Fibroblast of lung (primary cell): Measurements from ENCODE around the gene KRTAP10-1.

ENCODE experiments used
- EZH2 ChIP-seq: IDR thresholded peaks from 2 replicates; pipeline ENCODE4 v1.5.1; 2012; ENCODE audit warnings: low read length, control low read depth, mild to moderate bottlenecking; ENCODE audit errors: missing control alignments
- TF ChIP-seq, protein P1 (sequence below), 2 donors: IDR thresholded peaks in 1 of 2; conservative IDR thresholded peaks in 1 of 2; 1 replicate in 1 of 2; 2 replicates in 1 of 2; pipeline ENCODE4 v1.5.1; 2011 to 2012; ENCODE audit warnings: low read length in 2 of 2, control low read depth in 1 of 2, inconsistent platforms in 1 of 2, low read depth in 1 of 2, mild to moderate bottlenecking in 1 of 2

DNA sequence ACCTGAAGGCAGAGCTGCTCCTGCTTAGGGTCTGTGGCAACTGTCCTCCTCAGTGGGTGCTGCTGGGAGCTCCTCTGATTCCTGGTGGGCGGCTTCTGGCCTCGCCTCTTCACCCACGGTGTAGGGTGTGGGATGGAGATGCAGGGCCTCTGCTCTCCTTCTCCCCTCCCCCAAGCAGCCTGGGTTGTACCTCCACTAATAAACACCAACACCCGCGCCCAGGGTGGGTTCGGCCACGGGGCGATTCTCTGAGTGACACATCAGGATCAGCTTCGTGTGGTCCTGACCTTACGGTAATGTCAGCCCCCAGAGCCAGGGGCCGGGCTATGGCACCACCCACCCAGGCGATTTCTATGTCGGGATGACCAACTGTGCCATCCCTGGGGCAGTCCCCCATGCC, 23.7 kb downstream of the KRTAP10-1 start:
- TF ChIP-seq, protein P1, sequence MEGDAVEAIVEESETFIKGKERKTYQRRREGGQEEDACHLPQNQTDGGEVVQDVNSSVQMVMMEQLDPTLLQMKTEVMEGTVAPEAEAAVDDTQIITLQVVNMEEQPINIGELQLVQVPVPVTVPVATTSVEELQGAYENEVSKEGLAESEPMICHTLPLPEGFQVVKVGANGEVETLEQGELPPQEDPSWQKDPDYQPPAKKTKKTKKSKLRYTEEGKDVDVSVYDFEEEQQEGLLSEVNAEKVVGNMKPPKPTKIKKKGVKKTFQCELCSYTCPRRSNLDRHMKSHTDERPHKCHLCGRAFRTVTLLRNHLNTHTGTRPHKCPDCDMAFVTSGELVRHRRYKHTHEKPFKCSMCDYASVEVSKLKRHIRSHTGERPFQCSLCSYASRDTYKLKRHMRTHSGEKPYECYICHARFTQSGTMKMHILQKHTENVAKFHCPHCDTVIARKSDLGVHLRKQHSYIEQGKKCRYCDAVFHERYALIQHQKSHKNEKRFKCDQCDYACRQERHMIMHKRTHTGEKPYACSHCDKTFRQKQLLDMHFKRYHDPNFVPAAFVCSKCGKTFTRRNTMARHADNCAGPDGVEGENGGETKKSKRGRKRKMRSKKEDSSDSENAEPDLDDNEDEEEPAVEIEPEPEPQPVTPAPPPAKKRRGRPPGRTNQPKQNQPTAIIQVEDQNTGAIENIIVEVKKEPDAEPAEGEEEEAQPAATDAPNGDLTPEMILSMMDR (conservative IDR thresholded peaks at IDR 0.05 in 1 of 2, IDR thresholded peaks at IDR 0.05 in 1 of 2; ENCODE audit: low read depth in 1 of 2, low read length in 2 of 2): no peak
- no peak for TF ChIP-seq EZH2
